A673 (cell line): ENCODE measurements around the gene NAT9. TPM values are rescaled to one million over a fixed set of nuclear protein-coding genes. Genes with fewer than 3 reads are reported as not detected.

Experiments used
- BruUV-seq: library from RNA; stranded (reverse); fragments of 400-500 nt; replicated peaks from 2 replicates; lab custom pipeline; 2021; lab: Mats Ljungman, UMichigan
- CTCF ChIA-PET: fragments of 300-600 bp; sonication (Branson Sonifier 250); formaldehyde crosslinking; loops from one replicate; lab custom pipeline; 2022; ENCODE audit warnings: antibody characterized with exemption; lab: Charles Lee
- POLR2A ChIA-PET: fragments of 300-600 bp; sonication (Branson Sonifier 250); formaldehyde crosslinking; loops from one replicate; lab custom pipeline; 2022; ENCODE audit warnings: antibody characterized with exemption; ENCODE audit not compliant: low non-redundant PET; lab: Charles Lee
- DNase-seq: peaks from one replicate; pipeline ENCODE4 v3.0.0-alpha.2; 2015; ENCODE audit warnings: low spot score
- H3K27ac ChIP-seq: fragments of 200-600 bp; sonication (generic); 2 replicates; pipeline ENCODE4 v1.5.1; 2016; ENCODE audit warnings: mixed run types, low read depth, mild to moderate bottlenecking, mixed read lengths, antibody characterized with exemption, low read length; ENCODE audit not compliant: poor library complexity, severe bottlenecking
- H3K27me3 ChIP-seq: fragments of 200-600 bp; sonication (generic); replicated peaks from 2 replicates; pipeline ENCODE4 v1.6.1; 2017; ENCODE audit warnings: mixed run types, low read depth, mild to moderate bottlenecking, mixed read lengths, antibody characterized with exemption, low read length; ENCODE audit not compliant: insufficient read depth, poor library complexity
- H3K36me3 ChIP-seq: fragments of 200-600 bp; sonication (generic); 2 replicates; pipeline ENCODE4 v1.6.1; 2016; ENCODE audit warnings: mixed run types, mild to moderate bottlenecking, mixed read lengths, antibody characterized with exemption, low read length; ENCODE audit not compliant: insufficient read depth, poor library complexity, severe bottlenecking
- H3K4me1 ChIP-seq: fragments of 200-600 bp; sonication (generic); 2 replicates; pipeline ENCODE4 v1.6.1; 2017; ENCODE audit warnings: mixed run types, mild to moderate bottlenecking, mixed read lengths, antibody characterized with exemption, low read length; ENCODE audit not compliant: insufficient read depth, poor library complexity, severe bottlenecking
- H3K4me3 ChIP-seq: fragments of 200-600 bp; sonication (generic); 2 replicates; pipeline ENCODE4 v1.5.1; 2016; ENCODE audit warnings: low read depth, mixed run types, mild to moderate bottlenecking, mixed read lengths, low read length; ENCODE audit not compliant: poor library complexity, severe bottlenecking
- H3K9me3 ChIP-seq: fragments of 200-600 bp; sonication (generic); 2 replicates; pipeline ENCODE4 v1.6.1; 2016; ENCODE audit warnings: mixed run types, low read depth, mild to moderate bottlenecking, mixed read lengths, antibody characterized with exemption, low read length; ENCODE audit not compliant: poor library complexity, severe bottlenecking
- EZH2 ChIP-seq: fragments of 200-600 bp; sonication (generic); IDR thresholded peaks from 2 replicates; pipeline ENCODE4 v1.6.1; 2017; ENCODE audit warnings: borderline replicate concordance, low read depth, mild to moderate bottlenecking, mixed read lengths, antibody characterized with exemption, low read length; ENCODE audit not compliant: poor library complexity, severe bottlenecking
- intact Hi-C: fragments of 100-400 bp; cut with micrococcal nuclease; formaldehyde crosslinking; loops from one replicate; pipeline ENCODE4 v1.10.0; 2022; ENCODE audit not compliant: unreplicated experiment
- total RNA-seq: library from RNA; stranded (reverse); gene quantifications from 2 replicates; pipeline ENCODE4 v1.2.3, GENCODE V29; 2021
- TF ChIP-seq, protein P1 (sequence below): fragments of 300-800, 200-600 bp; sonication (generic); conservative IDR thresholded peaks from 2 replicates; pipeline ENCODE4 v1.5.1; 2017; ENCODE audit warnings: low read depth, mild to moderate bottlenecking, antibody characterized with exemption, low read length, moderate library complexity, mixed read lengths

NAT9 gene
- total RNA-seq, 1 experiment from 2014 or later, result 60.6 TPM

DNA sequence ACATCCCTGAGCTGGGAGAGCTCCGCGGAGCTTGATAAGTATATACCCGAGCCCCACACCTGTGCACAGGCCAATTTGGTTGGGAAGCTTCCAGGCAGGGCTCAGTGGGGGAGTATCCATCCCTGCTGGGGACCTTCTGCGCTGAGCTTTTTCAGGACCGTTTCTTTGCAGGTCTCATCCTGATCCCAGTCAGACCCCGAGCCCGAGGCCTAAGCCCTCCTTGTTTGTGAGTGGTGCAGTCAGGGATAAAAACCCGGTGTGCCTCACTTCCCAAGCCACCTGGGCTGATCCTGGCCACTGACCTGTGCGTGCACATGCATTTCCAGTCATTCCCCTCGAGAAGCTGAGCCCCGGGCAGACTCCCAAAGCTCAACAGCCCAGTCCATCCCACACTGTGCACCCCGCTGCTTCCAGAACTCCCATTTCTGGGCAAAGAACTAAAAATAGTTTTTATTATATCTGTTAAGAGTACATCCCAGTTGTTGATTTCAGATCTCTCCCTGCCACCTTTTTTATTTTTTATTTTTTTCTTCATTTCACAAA, 27.3 kb upstream of the NAT9 start:
- BruUV-seq, result no TSS peak
- Histone ChIP-seq H3K4me1 (no peaks in the 10 kb centered on the region), H3K27me3 (no peaks in the 10 kb centered on the region), H3K4me3 (no peak overlapping the region), H3K36me3 (peaks cover 4% of the 10 kb centered on the region), H3K27ac (no peak overlapping the region), H3K9me3 (no peaks in the 10 kb centered on the region)
- intact Hi-C loops, result no loop called here
- TF ChIP-seq, protein P1, sequence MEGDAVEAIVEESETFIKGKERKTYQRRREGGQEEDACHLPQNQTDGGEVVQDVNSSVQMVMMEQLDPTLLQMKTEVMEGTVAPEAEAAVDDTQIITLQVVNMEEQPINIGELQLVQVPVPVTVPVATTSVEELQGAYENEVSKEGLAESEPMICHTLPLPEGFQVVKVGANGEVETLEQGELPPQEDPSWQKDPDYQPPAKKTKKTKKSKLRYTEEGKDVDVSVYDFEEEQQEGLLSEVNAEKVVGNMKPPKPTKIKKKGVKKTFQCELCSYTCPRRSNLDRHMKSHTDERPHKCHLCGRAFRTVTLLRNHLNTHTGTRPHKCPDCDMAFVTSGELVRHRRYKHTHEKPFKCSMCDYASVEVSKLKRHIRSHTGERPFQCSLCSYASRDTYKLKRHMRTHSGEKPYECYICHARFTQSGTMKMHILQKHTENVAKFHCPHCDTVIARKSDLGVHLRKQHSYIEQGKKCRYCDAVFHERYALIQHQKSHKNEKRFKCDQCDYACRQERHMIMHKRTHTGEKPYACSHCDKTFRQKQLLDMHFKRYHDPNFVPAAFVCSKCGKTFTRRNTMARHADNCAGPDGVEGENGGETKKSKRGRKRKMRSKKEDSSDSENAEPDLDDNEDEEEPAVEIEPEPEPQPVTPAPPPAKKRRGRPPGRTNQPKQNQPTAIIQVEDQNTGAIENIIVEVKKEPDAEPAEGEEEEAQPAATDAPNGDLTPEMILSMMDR, result no peak
- no peak for TF ChIP-seq EZH2
- CTCF ChIA-PET, result no interaction called here
- POLR2A ChIA-PET, result no interaction called here
- DNase-seq, result no peak

DNA sequence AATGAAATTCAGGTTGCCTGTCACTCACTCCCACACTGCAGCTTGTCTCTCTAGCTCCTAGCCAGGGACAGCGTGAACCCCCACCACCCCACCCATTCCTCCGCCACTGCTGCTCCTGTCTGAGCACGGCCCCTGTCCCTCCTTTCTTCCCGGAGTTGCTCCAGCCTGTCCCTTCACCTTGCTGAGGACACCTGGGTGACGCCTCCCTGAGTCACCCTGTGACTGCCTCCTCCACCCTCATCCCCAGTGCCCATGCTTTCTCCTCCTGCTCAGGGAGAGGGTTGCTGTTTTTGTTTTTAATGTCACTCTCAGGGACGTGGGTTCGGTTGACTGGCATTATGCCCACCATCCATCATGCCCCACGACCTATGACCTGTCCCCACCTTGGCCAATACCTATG, 25.8 kb upstream of the NAT9 start:
- ChIA-PET CTCF (no interaction called here), POLR2A (no interaction called here)
- H3K9me3 ChIP-seq, result no peaks in the 10 kb centered on the region
- no peaks in the 10 kb centered on the region for H3K27me3 ChIP-seq
- intact Hi-C loops, result no loop called here
- no peak overlapping the region for H3K27ac ChIP-seq
- H3K4me3 ChIP-seq, result no peak overlapping the region
- no peak for TF ChIP-seq EZH2
- TF ChIP-seq, protein P1, result no peak
- peaks cover 11% of the 10 kb centered on the region for H3K36me3 ChIP-seq
- BruUV-seq, result no TSS peak
- H3K4me1 ChIP-seq, result no peaks in the 10 kb centered on the region
- no peak for DNase-seq

DNA sequence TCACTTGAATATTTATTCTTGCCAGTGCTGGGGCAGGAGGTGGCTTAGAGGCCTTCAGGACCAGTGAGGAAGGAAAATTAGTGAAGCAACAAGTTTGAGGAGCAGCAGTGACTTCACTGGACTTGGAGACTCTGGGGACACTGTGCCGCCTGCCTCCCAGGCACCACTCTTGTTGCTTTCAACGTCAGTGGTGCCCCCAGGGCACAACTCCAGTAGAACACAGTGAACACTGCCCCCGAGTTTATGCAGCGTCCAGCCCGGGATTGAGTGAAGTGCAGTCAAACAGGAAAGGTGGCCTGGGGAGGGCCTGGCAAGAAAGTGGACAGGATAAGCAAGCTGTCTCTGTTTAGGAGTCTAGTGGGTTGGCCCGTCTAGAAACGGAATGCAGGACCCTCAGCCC, 24.4 kb upstream of the NAT9 start:
- Histone ChIP-seq H3K27ac (no peak overlapping the region), H3K9me3 (no peaks in the 10 kb centered on the region), H3K4me1 (no peaks in the 10 kb centered on the region), H3K4me3 (no peak overlapping the region), H3K27me3 (no peaks in the 10 kb centered on the region), H3K36me3 (peaks cover 11% of the 10 kb centered on the region)
- no peak for TF ChIP-seq EZH2
- TF ChIP-seq, protein P1, result no peak
- ChIA-PET CTCF (no interaction called here), POLR2A (no interaction called here)
- no TSS peak for BruUV-seq
- DNase-seq, result no peak
- intact Hi-C loops, result no loop called here
